Cardiac fibroblast (primary cell): Measurements from ENCODE around the gene HOMER3.
"Not testable (repeated sequence)": the region's sequence is repeated elsewhere in the genome, so short reads cannot be mapped to it uniquely, and the experiment has no call there.

Source experiments
- DNase-seq, 2 donors: peaks; one replicate each; pipeline versions ENCODE4 v3.0.0 to v3.0.0-alpha.2; 2010; ENCODE audit warnings: low read depth in 2 of 2
- H3K4me3 ChIP-seq, 2 donors: replicated peaks in 1 of 2; 1 replicate in 1 of 2; 2 replicates in 1 of 2; pipeline ENCODE4 v1.5.1; 2011; ENCODE audit warnings: low read depth in 2 of 2, low read length in 2 of 2, mild to moderate bottlenecking in 2 of 2, moderate library complexity in 1 of 2
- CTCF ChIP-seq: IDR thresholded peaks from one replicate; pipeline ENCODE4 v1.5.1; 2011; ENCODE audit warnings: low read depth, mild to moderate bottlenecking, low read length, inconsistent platforms

HOMER3 gene

DNA sequence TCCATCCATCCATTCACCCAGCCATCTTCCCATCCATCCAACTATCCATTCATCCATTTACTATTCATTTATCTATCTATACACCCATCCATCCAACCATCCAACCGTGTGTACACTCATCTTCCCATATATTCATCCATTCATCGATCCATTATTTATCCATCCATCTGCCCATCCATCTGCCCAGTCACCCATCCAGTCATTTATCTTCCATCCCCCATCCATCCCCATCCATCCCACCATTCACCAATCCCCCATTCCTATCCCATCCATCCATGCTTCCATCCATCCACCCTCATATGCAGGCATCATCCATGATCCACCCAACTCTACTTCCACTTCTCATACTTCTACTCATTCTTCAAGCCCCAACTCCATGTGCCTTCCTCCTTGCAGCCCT is 14.0 kb upstream of the HOMER3 start:
- TF ChIP-seq CTCF = no peak
- no peak overlapping the region for H3K4me3 ChIP-seq
- DNase-seq = no peak

- TF ChIP-seq CTCF = no peak
- no peak overlapping the region for H3K4me3 ChIP-seq
- DNase-seq = no peak
Observed at GRCh38 chr19:18954094-18954493, 13.1 kb upstream of the HOMER3 start.

DNA sequence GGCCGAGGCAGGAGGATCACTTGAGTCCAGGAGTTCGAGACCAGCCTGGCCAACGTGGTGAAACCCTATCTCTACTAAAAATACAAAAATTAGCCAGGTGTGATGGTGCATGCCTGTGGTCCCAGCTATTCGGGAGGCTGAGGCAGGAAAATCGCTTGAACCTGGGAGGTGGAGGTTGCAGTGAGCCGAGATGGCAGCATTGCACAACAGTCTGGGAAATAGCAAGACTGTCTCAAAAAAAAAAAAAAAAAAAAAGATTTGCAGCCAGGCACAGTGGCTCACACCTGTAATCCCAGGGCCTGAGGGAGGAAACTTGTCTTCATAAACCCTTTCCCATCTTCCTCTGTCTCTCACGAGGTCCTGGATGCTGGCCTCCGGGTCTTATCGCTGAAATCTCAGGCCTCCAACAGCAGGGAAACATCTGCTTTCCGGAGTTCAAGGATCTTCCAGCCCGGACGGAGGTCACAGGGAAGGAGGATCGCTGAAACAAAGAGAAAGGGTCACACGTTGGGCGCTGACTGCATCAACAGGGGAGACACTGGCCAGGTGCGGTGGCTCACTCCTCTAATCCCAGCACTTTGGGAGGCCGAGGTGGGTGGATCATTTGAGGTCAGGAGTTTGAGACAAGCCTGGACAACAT is 11.5 kb upstream of the HOMER3 start:
- not testable (repeated sequence) for H3K4me3 ChIP-seq
- DNase-seq = peak in 1 of 2 donors; percentile 14

- no peak overlapping the region for H3K4me3 ChIP-seq
- TF ChIP-seq CTCF = no peak
- DNase-seq = peak; percentile 15 to 81
Observed at GRCh38 chr19:18951721-18952281, 10.8 kb upstream of the HOMER3 start.

GRCh38 chr19:18949858-18950257 is 8.8 kb upstream of the HOMER3 start:
- TF ChIP-seq CTCF = no peak
- no peak overlapping the region for H3K4me3 ChIP-seq
- no peak for DNase-seq

DNA sequence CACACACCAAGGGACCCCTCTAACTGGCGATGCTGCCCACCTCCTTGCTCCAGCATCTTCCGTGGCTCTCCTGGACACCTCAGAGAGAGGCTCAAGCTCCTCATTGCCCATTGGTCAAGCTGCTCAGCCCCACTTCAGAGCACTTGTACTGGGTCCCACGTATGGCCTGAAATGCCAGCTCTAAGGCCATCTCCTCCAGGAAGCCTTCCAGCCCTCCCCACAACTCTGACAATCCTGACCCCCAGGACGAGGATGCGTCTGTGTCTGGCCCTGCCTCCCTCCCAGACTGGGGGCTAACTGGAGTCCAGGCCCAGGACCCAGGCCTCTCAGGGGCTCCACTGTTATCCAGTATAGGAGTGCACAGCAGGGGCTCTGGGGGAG is 7.9 kb upstream of the HOMER3 start:
- no peak overlapping the region for H3K4me3 ChIP-seq
- no peak for DNase-seq
- no peak for TF ChIP-seq CTCF

DNA sequence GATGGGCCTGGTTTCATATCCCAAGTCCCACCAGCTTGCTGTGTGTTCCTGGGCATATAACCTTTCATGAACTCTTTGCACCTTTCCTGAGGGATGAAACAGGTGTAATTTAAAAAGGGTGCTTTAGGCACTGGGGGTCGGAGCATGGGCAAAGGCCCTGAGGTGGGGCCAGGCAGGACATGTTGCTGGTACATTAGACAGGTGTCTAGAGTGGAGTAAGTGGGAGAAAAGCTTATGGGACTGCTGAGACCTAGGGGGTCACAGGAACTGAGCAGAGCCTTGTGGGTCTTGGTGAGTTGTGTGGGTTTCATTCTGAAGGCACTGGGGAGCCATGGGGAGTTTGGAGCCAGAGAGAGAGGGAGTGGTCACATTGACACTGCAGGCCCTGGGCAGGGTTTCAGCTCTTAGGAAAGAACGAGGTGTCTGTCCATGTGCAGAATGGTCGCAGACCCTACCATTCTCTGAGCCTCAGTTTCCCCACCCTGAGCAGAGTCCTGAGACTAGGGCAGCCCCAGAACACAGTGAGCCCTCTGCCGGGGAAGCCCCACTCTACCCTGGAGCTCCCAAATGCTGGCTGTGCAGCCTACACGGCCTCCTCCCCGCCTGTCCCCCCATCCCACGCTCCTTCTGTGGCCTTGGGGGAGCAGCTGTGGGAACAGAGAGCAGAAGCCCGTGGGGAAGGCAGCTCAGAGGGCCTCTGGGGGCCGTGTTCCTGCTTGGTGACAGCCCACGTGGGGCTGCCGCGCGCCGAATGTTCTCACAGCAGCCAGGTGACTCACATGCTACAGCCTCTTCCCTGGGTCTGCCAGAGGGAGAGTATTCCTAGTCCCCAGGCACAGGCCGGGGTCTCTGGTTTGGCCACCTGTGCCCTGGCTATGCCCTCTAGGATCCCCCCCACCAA is 7.3 kb upstream of the HOMER3 start:
- TF ChIP-seq CTCF = no peak
- no peak overlapping the region for H3K4me3 ChIP-seq
- DNase-seq = peak in 1 of 2 donors; percentile 34
